GM12878 (cell line): ENCODE results near the gene MYPN. TPM values are rescaled to one million over a fixed set of nuclear protein-coding genes. Genes with fewer than 3 reads are reported as not detected.
"Not testable (repeated sequence)": the region's sequence is repeated elsewhere in the genome, so short reads cannot be mapped to it uniquely, and the experiment has no call there.

Experiments
- ATAC-seq: fragments of 200-7000 bp; cut with Tn5 transposase; 3 replicates; pipeline ENCODE4 v1.9.1; 2020; ENCODE audit warnings: mild to moderate bottlenecking, moderate library complexity
- BruUV-seq: library from RNA; stranded (reverse); fragments of 400-500 nt; replicated peaks from 2 replicates; lab custom pipeline; 2021; lab: Mats Ljungman, UMichigan
- CTCF ChIA-PET: fragments of 300-600 bp; sonication (Branson Sonifier 250); formaldehyde crosslinking; extraction: SDS; loops from one replicate; lab custom pipeline; 2021; ENCODE audit warnings: inconsistent platforms; lab: Yijun Ruan, JAX
- POLR2A ChIA-PET: fragments of 350-600 bp; formaldehyde crosslinking; extraction: SDS; loops from one replicate; lab custom pipeline; 2021; ENCODE audit warnings: inconsistent platforms; lab: Charles Lee
- RAD21 ChIA-PET: fragments of 300-600 bp; sonication (Branson Sonifier 250); formaldehyde crosslinking; loops from one replicate; lab custom pipeline; 2023; ENCODE audit warnings: antibody characterized with exemption; ENCODE audit not compliant: unreplicated experiment; lab: Charles Lee
- SMC1A ChIA-PET: fragments of 300-600 bp; sonication (Branson Sonifier 250); formaldehyde crosslinking; loops from one replicate; lab custom pipeline; 2023; ENCODE audit not compliant: unreplicated experiment, uncharacterized antibody; lab: Charles Lee
- DNase-seq: peaks from one replicate; pipeline ENCODE4 v3.0.0-alpha.2; 2011; ENCODE audit warnings: low read depth, low spot score
- FAIRE-seq: peaks from 3 replicates; lab custom pipeline; 2011; peaks lifted over from hg19 to GRCh38; lab: Jason Lieb, UNC
- H2AFZ ChIP-seq: 2 replicates; pipeline ENCODE4 v1.6.0; 2011; ENCODE audit warnings: low read depth, low read length, control low read depth; ENCODE audit not compliant: control insufficient read depth
- H3K27ac ChIP-seq: 2 replicates; pipeline ENCODE4 v1.5.1; 2011; ENCODE audit warnings: control low read depth; ENCODE audit not compliant: control insufficient read depth, insufficient read depth
- H3K27me3 ChIP-seq, 2 experiments: replicated peaks in 1 of 2; 2 replicates each; pipeline versions ENCODE4 v1.6.0 to v1.6.1; 2011; ENCODE audit warnings: low read length in 1 of 2; ENCODE audit not compliant: control insufficient read depth in 2 of 2, insufficient read depth in 2 of 2
- H3K36me3 ChIP-seq, 2 experiments: 2 replicates each; pipeline ENCODE4 v1.5.1; 2011; ENCODE audit warnings: low read length in 1 of 2; ENCODE audit not compliant: control insufficient read depth in 2 of 2, insufficient read depth in 2 of 2
- H3K4me1 ChIP-seq: 2 replicates; pipeline ENCODE4 v1.6.1; 2011; ENCODE audit warnings: mild to moderate bottlenecking, low read length, moderate library complexity, mixed read lengths; ENCODE audit not compliant: control insufficient read depth, insufficient read depth
- H3K4me2 ChIP-seq: 2 replicates; pipeline ENCODE4 v1.6.0; 2011; ENCODE audit warnings: control low read depth; ENCODE audit not compliant: control insufficient read depth, insufficient read depth
- H3K4me3 ChIP-seq: fragments of 200-600 bp; sonication (generic); 2 replicates; pipeline ENCODE4 v1.5.1; 2016
- H3K79me2 ChIP-seq: 2 replicates; pipeline ENCODE4 v1.6.0; 2011; ENCODE audit warnings: low read length; ENCODE audit not compliant: control insufficient read depth, insufficient read depth
- H3K9ac ChIP-seq: 2 replicates; pipeline ENCODE4 v1.8.0; 2011; ENCODE audit warnings: low read length, control low read depth, mixed read lengths; ENCODE audit not compliant: control insufficient read depth, insufficient read depth
- H3K9me3 ChIP-seq: replicated peaks from 3 replicates; pipeline ENCODE4 v1.5.1; 2011; ENCODE audit warnings: mild to moderate bottlenecking, low read length; ENCODE audit not compliant: control insufficient read depth, insufficient read depth
- H4K20me1 ChIP-seq: 2 replicates; pipeline ENCODE4 v1.6.0; 2011; ENCODE audit not compliant: control insufficient read depth, insufficient read depth
- SIX5 ChIP-seq: IDR thresholded peaks from 2 replicates; pipeline ENCODE4 v1.6.1; 2011; ENCODE audit warnings: mild to moderate bottlenecking, low read depth, low read length, moderate library complexity; ENCODE audit not compliant: severe bottlenecking
- WGBS: methylation state at CpG from one replicate; pipeline ENCODE4 v1.1.6; 2016; ENCODE audit warnings: low lambda C conversion rate; ENCODE audit not compliant: insufficient replicate concordance, insufficient coverage; ENCODE audit errors: missing lambda C conversion rate; 5-methylcytosine and 5-hydroxymethylcytosine counted together
- in situ Hi-C: fragments of 300-500 bp; cut with MboI; formaldehyde crosslinking; loops from 9 replicates; pipeline ENCODE4 v1.14.3; 2018; ENCODE audit warnings: mixed read lengths
- intact Hi-C: fragments of 100-400 bp; cut with micrococcal nuclease; formaldehyde crosslinking; loops from one replicate; pipeline ENCODE4 v1.14.2; 2022; ENCODE audit not compliant: unreplicated experiment
- polyA plus RNA-seq, 11 experiments: library from polyadenylated mRNA; depleted of rRNA in 4 of 11; unstranded in 6 of 11; stranded (reverse) in 5 of 11; fragments of >200 nt; fragmentation: Nextera tagmentation in 4 of 11; fragmentation: Illumina TruSeq in 1 of 11; extraction: Ambion mirVana in 4 of 11; extraction: Trizol in 1 of 11; gene quantifications; 1 replicate in 1 of 11; 2 replicates in 10 of 11; pipeline versions ENCODE4 v1.2.1 to v1.2.3, GENCODE V29; 2011 to 2016; ENCODE audit warnings: inconsistent platforms in 2 of 11, missing spikeins in 2 of 11, low read depth in 1 of 11
- total RNA-seq, 4 experiments: library from RNA; depleted of rRNA in 3 of 4; stranded (reverse); fragments of >200 nt in 3 of 4; fragmentation: Illumina TruSeq in 1 of 4; extraction: Trizol in 1 of 4; gene quantifications; 2 replicates each; pipeline versions ENCODE4 v1.2.1 to v1.2.3, GENCODE V29; 2013 to 2021

Gene MYPN
- total and polyA plus RNA-seq, 10 of the 15 experiments (the other 5 are each of a cell fraction or from before 2014, with no cell fraction given): 0.01 to 0.02 TPM; not detected in 8

- no peak for TF ChIP-seq SIX5
- TF ChIP-seq, all 136 proteins: peak for 7
These were observed 47.3 kb downstream of the MYPN start (continued) for GRCh38 chr10:68156373-68157185.

DNA sequence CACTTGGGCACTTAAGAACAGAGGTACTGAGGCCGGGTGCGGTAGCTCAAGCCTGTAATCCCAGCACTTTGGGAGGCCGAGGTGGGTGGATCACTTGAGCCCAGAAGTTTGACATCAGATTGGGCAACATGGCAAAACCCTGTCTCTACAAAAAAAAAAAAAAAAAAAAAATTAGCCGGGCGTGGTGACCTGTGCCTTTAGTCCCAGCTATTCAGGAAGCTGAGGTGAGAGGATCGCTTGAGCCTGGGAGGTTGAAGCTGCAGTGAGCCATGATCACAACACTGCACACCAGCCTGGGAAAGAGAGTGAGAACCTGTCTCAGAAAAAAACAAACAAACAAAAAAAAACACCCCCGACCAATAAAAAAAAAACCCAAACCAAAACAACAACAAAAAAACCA is 48.2 kb downstream of the MYPN start:
- in situ Hi-C loops: loop anchor here (5.0 kb wide), 2 partner anchors 305 to 370 kb away; no protein-coding TSS in a partner anchor
- H3K4me2 ChIP-seq, H3K36me3 ChIP-seq, ATAC-seq, H3K9ac ChIP-seq, FAIRE-seq, H4K20me1 ChIP-seq, H3K27ac ChIP-seq, H3K79me2 ChIP-seq, H3K4me3 ChIP-seq, DNase-seq, H3K27me3 ChIP-seq, BruUV-seq, H3K4me1 ChIP-seq, H3K9me3 ChIP-seq, H2AFZ ChIP-seq: not testable (repeated sequence)
- 51% methylated on average over 5 of the region's 7 CpGs for WGBS
- ChIA-PET RAD21 (interaction anchor here (0.7 to 6.7 kb wide), 19 partner anchors 9 to 1047 kb away, joined by 3 to 113 read pairs (median 5); no protein-coding TSS in a partner anchor), SMC1A (interaction anchor here (0.6 to 7.1 kb wide), 31 partner anchors 10 to 726 kb away, joined by 3 to 99 read pairs (median 4); partner anchors contain the start of gene SIRT1), POLR2A (interaction anchor here (2.1 kb wide), 1 partner anchor 369 kb away, joined by 13 read pairs; no protein-coding TSS in a partner anchor), CTCF (interaction anchor here (0.6 to 8.1 kb wide), 41 partner anchors 8 to 645 kb away, joined by 3 to 195 read pairs (median 5); partner anchors contain the start of genes HERC4, HNRNPH3, MYPN and PBLD)
- intact Hi-C loops: loop anchor here (2.0 to 5.0 kb wide), 2 partner anchors 75 to 145 kb away; no protein-coding TSS in a partner anchor
